ENCODE data around the gene SACM1L.
"Not testable (repeated sequence)": the region's sequence is repeated elsewhere in the genome, so short reads cannot be mapped to it uniquely, and the experiment has no call there.

Gene SACM1L

DNA sequence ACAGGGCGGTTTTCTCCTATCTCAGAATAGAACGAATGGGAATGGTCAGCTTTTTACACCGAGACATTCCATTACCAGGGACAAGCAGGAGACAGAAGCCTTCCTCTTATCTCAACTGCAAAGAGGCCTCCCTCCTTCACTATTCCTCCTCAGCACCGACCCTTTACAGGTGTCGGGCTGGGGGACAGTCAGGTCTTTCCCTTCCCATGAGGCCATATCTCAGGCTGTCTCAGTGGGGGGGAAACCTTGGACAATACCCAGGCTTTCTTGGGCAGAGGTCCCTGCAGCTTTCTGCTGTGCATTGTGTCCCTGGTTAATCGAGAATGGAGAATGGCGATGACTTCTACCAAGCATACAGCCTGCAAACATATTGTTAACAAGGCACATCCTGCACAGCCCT lies 67.9 kb downstream of the SACM1L start:
- ATAC-seq, H3K27ac Mint-ChIP-seq, H3K36me3 Mint-ChIP-seq, H3K4me3 Mint-ChIP-seq, H3K9me3 Mint-ChIP-seq, H3K4me1 Mint-ChIP-seq: not testable (repeated sequence)
- H3K27me3 Mint-ChIP-seq = peaks cover 25% of the 10 kb centered on the region

- ATAC-seq = no peak
- Mint-ChIP-seq H3K27me3 (peaks cover 36% of the 10 kb centered on the region), H3K9me3 (no peaks in the 10 kb centered on the region), H3K27ac (no peak overlapping the region), H3K36me3 (peaks cover 6% of the 10 kb centered on the region), H3K4me1 (peaks cover 6% of the 10 kb centered on the region), H3K4me3 (no peak overlapping the region)
These were observed 69.7 kb downstream of the SACM1L start for GRCh38 chr3:45758871-45759270.

- ATAC-seq = no peak
- H3K4me1 Mint-ChIP-seq = peaks cover 6% of the 10 kb centered on the region
- no peaks in the 10 kb centered on the region for H3K9me3 Mint-ChIP-seq
- no peaks in the 10 kb centered on the region for H3K36me3 Mint-ChIP-seq
- no peak overlapping the region for H3K4me3 Mint-ChIP-seq
- peaks cover 43% of the 10 kb centered on the region for H3K27me3 Mint-ChIP-seq
- H3K27ac Mint-ChIP-seq = no peak overlapping the region
These were observed 70.7 kb downstream of the SACM1L start for GRCh38 chr3:45759851-45760250.

GRCh38 chr3:45760878-45761711 lies 71.9 kb downstream of the SACM1L start:
- H3K27ac Mint-ChIP-seq = no peak overlapping the region
- no peaks in the 10 kb centered on the region for H3K36me3 Mint-ChIP-seq
- ATAC-seq = peak; percentile 59
- no peak overlapping the region for H3K4me3 Mint-ChIP-seq
- H3K4me1 Mint-ChIP-seq = peaks cover 6% of the 10 kb centered on the region
- peaks cover 43% of the 10 kb centered on the region for H3K27me3 Mint-ChIP-seq
- no peaks in the 10 kb centered on the region for H3K9me3 Mint-ChIP-seq

DNA sequence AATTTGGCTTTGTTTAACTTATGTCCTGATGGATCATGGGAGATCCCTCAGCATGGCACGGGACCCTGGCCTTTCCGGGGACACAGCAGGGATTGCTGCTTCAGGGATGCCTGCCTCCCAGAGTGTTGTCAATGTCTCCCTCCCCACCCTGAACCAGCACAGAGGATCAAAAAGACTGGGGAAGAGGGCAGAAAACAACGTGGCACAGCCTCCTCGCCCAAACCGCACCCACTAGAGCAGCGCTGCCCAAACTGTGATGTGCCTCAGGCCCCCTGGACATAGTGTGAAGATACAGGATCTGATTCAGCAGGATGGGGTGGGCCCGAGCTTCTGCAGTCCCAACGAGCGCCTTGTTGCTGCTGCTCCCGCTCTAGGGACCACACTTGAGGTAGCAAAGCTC lies 72.6 kb downstream of the SACM1L start:
- Mint-ChIP-seq H3K36me3 (no peaks in the 10 kb centered on the region), H3K27me3 (peaks cover 43% of the 10 kb centered on the region), H3K9me3 (no peaks in the 10 kb centered on the region), H3K4me1 (peaks cover 6% of the 10 kb centered on the region), H3K4me3 (no peak overlapping the region), H3K27ac (no peak overlapping the region)
- ATAC-seq = no peak

DNA sequence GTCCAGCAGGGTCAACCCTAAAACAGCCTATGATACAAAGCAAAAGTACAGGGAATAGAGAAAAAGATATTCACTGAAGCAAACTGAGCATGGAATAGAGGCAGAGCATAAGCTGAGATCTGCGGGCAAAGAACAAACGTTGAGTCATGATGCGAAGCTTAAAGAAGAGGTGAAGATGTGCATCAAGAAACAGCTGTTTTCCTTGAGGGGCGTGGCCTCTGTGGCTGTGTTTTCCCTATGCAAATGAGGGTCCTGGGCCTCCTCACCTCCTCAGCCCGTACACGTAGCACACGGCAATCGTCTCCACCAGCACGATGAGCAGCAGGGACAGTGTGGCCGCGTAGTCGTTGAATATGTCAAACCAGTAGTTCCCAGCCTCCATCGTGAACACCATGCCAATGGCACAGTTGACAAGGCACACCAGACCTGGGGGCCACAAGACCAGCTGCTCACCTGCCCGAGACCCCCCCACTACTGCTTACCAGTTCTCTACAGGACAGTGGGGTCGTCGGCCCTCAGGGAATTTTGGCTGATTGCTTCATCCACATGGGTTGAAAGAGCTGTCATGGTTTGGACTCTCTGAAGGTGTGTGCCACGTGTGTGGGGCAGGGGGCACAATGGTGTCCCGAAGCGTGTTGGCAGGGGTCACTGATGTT lies 73.6 kb downstream of the SACM1L start:
- H3K4me3 Mint-ChIP-seq = no peak overlapping the region
- peaks cover 6% of the 10 kb centered on the region for H3K4me1 Mint-ChIP-seq
- H3K27me3 Mint-ChIP-seq = peaks cover 50% of the 10 kb centered on the region
- ATAC-seq = no peak
- no peak overlapping the region for H3K27ac Mint-ChIP-seq
- peaks cover 5% of the 10 kb centered on the region for H3K9me3 Mint-ChIP-seq
- peaks cover 6% of the 10 kb centered on the region for H3K36me3 Mint-ChIP-seq

DNA sequence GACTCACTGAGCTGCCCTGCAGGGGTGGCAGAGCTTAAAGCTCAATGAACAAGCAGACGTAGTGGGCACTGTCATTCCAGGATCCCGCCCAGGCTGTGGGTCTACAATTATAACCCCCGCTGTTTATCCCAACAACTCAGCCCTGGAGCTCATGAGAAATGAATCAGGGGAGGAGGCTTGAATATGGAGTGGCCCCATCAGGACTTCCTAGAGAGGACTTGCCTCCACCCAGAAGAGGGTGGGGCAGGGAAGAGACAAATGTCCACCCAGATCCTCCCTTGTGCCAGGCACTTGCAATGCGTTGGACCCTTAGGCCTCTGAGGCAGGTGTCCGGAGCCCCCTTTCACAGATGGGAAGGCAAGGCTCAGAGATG lies 74.1 kb downstream of the SACM1L start:
- H3K36me3 Mint-ChIP-seq = peaks cover 6% of the 10 kb centered on the region
- H3K27me3 Mint-ChIP-seq = peaks cover 55% of the 10 kb centered on the region
- H3K4me1 Mint-ChIP-seq = peaks cover 6% of the 10 kb centered on the region
- H3K9me3 Mint-ChIP-seq = peaks cover 5% of the 10 kb centered on the region
- ATAC-seq = no peak
- H3K27ac Mint-ChIP-seq = no peak overlapping the region
- no peak overlapping the region for H3K4me3 Mint-ChIP-seq

- Mint-ChIP-seq H3K36me3 (peaks cover 6% of the 10 kb centered on the region), H3K27ac (no peak overlapping the region), H3K27me3 (peaks cover 45% of the 10 kb centered on the region), H3K4me3 (no peak overlapping the region), H3K9me3 (peaks cover 5% of the 10 kb centered on the region), H3K4me1 (peaks cover 6% of the 10 kb centered on the region)
- ATAC-seq = no peak
These were observed 76.2 kb downstream of the SACM1L start for GRCh38 chr3:45765266-45765851.

DNA sequence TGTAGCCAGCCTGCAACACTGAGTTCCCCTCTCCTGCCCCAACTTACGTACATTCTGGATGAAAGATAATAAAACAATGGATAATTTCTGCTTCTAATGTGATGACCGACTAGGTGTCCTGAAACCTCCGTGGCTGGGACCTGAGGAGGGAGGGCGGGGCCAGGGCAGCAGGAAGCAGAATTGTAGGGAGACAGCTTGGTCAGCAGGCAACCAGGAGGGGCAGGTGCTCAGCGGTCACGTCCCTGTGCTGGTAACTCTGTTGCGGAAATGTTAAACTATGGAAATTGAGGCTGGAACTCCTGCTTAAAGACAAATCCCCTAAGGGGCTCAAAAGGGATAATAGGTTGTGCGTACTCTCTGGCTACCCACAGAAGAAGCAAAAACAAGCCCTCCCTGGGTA lies 76.8 kb downstream of the SACM1L start:
- H3K4me1 Mint-ChIP-seq = peaks cover 6% of the 10 kb centered on the region
- ATAC-seq = no peak

GRCh38 chr3:45771166-45771775 lies 82.1 kb downstream of the SACM1L start:
- Mint-ChIP-seq H3K4me3 (no peak overlapping the region), H3K36me3 (peaks cover 6% of the 10 kb centered on the region), H3K27ac (no peak overlapping the region), H3K4me1 (no peaks in the 10 kb centered on the region), H3K27me3 (peaks cover 31% of the 10 kb centered on the region), H3K9me3 (peaks cover 5% of the 10 kb centered on the region)
- no peak for ATAC-seq

More for the DNA sequence above, 76.8 kb downstream of the SACM1L start:
- Mint-ChIP-seq H3K27ac (no peak overlapping the region), H3K36me3 (peaks cover 6% of the 10 kb centered on the region), H3K27me3 (peaks cover 41% of the 10 kb centered on the region), H3K9me3 (peaks cover 5% of the 10 kb centered on the region), H3K4me3 (no peak overlapping the region)

- Mint-ChIP-seq H3K9me3 (peaks cover 5% of the 10 kb centered on the region), H3K4me3 (no peak overlapping the region), H3K27ac (no peak overlapping the region), H3K4me1 (no peaks in the 10 kb centered on the region), H3K36me3 (peaks cover 6% of the 10 kb centered on the region), H3K27me3 (peaks cover 31% of the 10 kb centered on the region)
- ATAC-seq = no peak
These were observed 82.6 kb downstream of the SACM1L start for GRCh38 chr3:45771831-45772230.

GRCh38 chr3:45772341-45773035 lies 83.3 kb downstream of the SACM1L start:
- peaks cover 2% of the 10 kb centered on the region for H3K9me3 Mint-ChIP-seq
- no peak overlapping the region for H3K4me3 Mint-ChIP-seq
- H3K36me3 Mint-ChIP-seq = peaks cover 2% of the 10 kb centered on the region
- H3K27me3 Mint-ChIP-seq = peaks cover 27% of the 10 kb centered on the region
- peak; percentile 69 for ATAC-seq
- H3K4me1 Mint-ChIP-seq = no peaks in the 10 kb centered on the region
- H3K27ac Mint-ChIP-seq = no peak overlapping the region

DNA sequence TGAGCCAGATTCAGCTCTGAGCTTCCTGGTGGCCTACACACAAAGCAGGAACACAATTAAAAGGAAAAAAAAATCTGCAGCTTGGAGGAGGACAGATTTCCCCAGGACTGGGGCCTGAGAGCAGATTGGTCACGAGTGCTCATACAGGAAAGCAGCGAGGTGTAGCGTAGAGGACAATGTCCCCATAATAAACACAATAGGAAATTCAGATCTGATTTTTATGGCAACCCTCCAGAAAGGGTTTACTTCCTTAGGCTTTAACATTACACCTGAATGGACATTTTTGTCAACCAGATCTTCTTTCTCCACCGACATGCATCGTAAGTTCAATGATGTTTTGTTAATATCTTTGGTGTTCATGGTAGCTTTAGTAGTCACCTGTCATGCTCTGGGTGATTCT lies 83.9 kb downstream of the SACM1L start:
- Mint-ChIP-seq H3K36me3 (no peaks in the 10 kb centered on the region), H3K4me3 (no peak overlapping the region), H3K27me3 (peaks cover 21% of the 10 kb centered on the region), H3K27ac (no peak overlapping the region), H3K9me3 (no peaks in the 10 kb centered on the region), H3K4me1 (no peaks in the 10 kb centered on the region)
- ATAC-seq = no peak

DNA sequence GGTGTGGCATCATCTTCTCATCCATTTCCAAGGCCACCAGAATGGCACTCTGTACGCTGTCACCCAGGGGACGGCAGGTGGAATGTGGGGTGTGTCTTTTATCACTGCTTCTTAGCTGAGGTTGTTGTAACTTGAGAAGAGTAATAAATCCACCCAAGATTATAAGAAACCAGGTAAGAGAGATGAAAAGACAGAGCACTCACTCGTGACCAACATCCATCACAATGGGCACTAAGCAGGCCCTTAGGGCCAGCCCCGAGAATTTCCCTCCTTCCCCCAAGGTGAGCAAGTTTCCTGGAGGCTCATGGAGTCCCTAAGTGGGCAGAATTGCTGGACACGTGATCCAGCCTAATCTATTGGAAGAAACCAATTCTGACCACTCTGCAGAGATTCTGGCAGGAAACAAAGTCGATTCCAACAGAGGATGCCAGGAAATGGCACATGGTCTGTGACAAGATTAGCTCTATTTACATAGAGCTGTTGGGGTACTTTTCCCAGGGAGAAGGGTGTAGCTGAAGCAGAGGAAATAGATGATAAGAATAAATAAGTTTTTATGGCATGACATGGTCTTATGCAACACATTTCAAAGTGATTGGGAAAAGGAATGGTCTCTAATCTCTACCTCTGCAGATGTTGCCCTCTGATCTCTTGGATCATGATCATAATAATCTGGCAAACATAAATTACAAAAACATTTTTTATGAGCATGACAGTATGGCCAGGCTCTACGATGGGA lies 84.7 kb downstream of the SACM1L start:
- Mint-ChIP-seq H3K4me1 (no peaks in the 10 kb centered on the region), H3K4me3 (no peak overlapping the region), H3K9me3 (no peaks in the 10 kb centered on the region), H3K27ac (no peak overlapping the region), H3K36me3 (no peaks in the 10 kb centered on the region), H3K27me3 (peaks cover 17% of the 10 kb centered on the region)
- no peak for ATAC-seq

All from stimulated activated memory B cell treated with anti-CD40 and anti-IgM and Interleukin-4, amounts not matched to agents 10 μg/mL and 1 μg/mL and 100 μg/mL, for 72 hours (primary cell).